Measurements from ENCODE around the gene MED26. TPM values are rescaled to one million over a fixed set of nuclear protein-coding genes. Genes with fewer than 3 reads are reported as not detected.
A peak's percentile ranks its signal among the peaks of the same experiment; 100 is the strongest.

Gene MED26
- total and polyA plus RNA-seq, 10 of the 15 experiments (the other 5 are each of a cell fraction or from before 2014, with no cell fraction given), result 1.1 to 21.4 (median 9.7) TPM

- RAD21 ChIA-PET (ENCODE audit: unreplicated experiment), result no interaction called here
- no peak for DNase-seq (ENCODE audit: low read depth, low spot score)
- no peak overlapping the region for H2AFZ ChIP-seq (ENCODE audit: control insufficient read depth, low read depth, low read length)
- H3K27ac ChIP-seq (ENCODE audit: control insufficient read depth, insufficient read depth), result no peak overlapping the region
- SMC1A ChIA-PET (ENCODE audit: uncharacterized antibody, unreplicated experiment), result no interaction called here
- intact Hi-C loops (cut with micrococcal nuclease; ENCODE audit: unreplicated experiment), result no loop called here
- 100% methylated on average over 10 of the region's 10 CpGs for WGBS (ENCODE audit: insufficient coverage, insufficient replicate concordance, low lambda C conversion rate, missing lambda C conversion rate)
- POLR2A ChIA-PET, result no interaction called here
- H3K4me1 ChIP-seq (ENCODE audit: control insufficient read depth, insufficient read depth, low read length), result no peaks in the 10 kb centered on the region
- no peak for FAIRE-seq
- no peaks in the 10 kb centered on the region; the same call in none of the 2 replicates for H3K79me2 ChIP-seq (ENCODE audit: control insufficient read depth, insufficient read depth, low read length)
- no peak overlapping the region for H3K4me2 ChIP-seq (ENCODE audit: control insufficient read depth, insufficient read depth)
- CTCF ChIA-PET, result no interaction called here
- H3K4me3 ChIP-seq, result no peak overlapping the region
- in situ Hi-C loops (cut with MboI), result no loop called here
- no peak overlapping the region for H3K9ac ChIP-seq (ENCODE audit: control insufficient read depth, insufficient read depth, low read length)
- ATAC-seq, result no peak
- H3K36me3 ChIP-seq (ENCODE audit: control insufficient read depth in 2 of 2, insufficient read depth in 2 of 2, low read length in 1 of 2), result peaks cover 5 to 43% of the 10 kb centered on the region in 2 experiments
- TF ChIP-seq ZBTB40 (IDR thresholded peaks at IDR 0.05; ENCODE audit: borderline replicate concordance), result 0 out of 2 replicates have a peak, but pooled peaks have one; percentile 45
- no peak for TF ChIP-seq SMAD5 (IDR thresholded peaks at IDR 0.05; ENCODE audit: low read depth)
- no peaks in the 10 kb centered on the region for H4K20me1 ChIP-seq (ENCODE audit: control insufficient read depth, insufficient read depth)
- BruUV-seq (replicated peaks), result no TSS peak
- no peaks in the 10 kb centered on the region for H3K9me3 ChIP-seq (replicated peaks; ENCODE audit: control insufficient read depth, insufficient read depth, low read length)
- H3K27me3 ChIP-seq (replicated peaks in 1 of 2; ENCODE audit: control insufficient read depth in 2 of 2, insufficient read depth in 2 of 2, low read length in 1 of 2), result no peaks in the 10 kb centered on the region
Measured at GRCh38 chr19:16641695-16642094, 13.7 kb upstream of the MED26 start.

GRCh38 chr19:16640951-16641350 is 12.9 kb upstream of the MED26 start:
- FAIRE-seq (no peak), ATAC-seq (no peak), DNase-seq (ENCODE audit: low read depth, low spot score) (no peak)
- Histone ChIP-seq H3K36me3 (ENCODE audit: control insufficient read depth in 2 of 2, insufficient read depth in 2 of 2, low read length in 1 of 2) (peaks cover 5 to 41% of the 10 kb centered on the region in 2 experiments), H3K9ac (ENCODE audit: control insufficient read depth, insufficient read depth, low read length) (no peak overlapping the region), H3K4me1 (ENCODE audit: control insufficient read depth, insufficient read depth, low read length) (no peaks in the 10 kb centered on the region), H3K79me2 (ENCODE audit: control insufficient read depth, insufficient read depth, low read length) (no peaks in the 10 kb centered on the region; the same call in none of the 2 replicates), H3K27ac (ENCODE audit: control insufficient read depth, insufficient read depth) (no peak overlapping the region), H3K4me2 (ENCODE audit: control insufficient read depth, insufficient read depth) (no peak overlapping the region), H2AFZ (ENCODE audit: control insufficient read depth, low read depth, low read length) (no peak overlapping the region), H3K4me3 (no peak overlapping the region), H4K20me1 (ENCODE audit: control insufficient read depth, insufficient read depth) (no peaks in the 10 kb centered on the region), H3K9me3 (replicated peaks; ENCODE audit: control insufficient read depth, insufficient read depth, low read length) (no peaks in the 10 kb centered on the region), H3K27me3 (replicated peaks in 1 of 2; ENCODE audit: control insufficient read depth in 2 of 2, insufficient read depth in 2 of 2, low read length in 1 of 2) (no peaks in the 10 kb centered on the region)
- ChIA-PET POLR2A (no interaction called here), CTCF (no interaction called here), RAD21 (ENCODE audit: unreplicated experiment) (no interaction called here), SMC1A (ENCODE audit: uncharacterized antibody, unreplicated experiment) (no interaction called here)
- in situ Hi-C loops (cut with MboI), result no loop called here
- intact Hi-C loops (cut with micrococcal nuclease; ENCODE audit: unreplicated experiment), result no loop called here
- 100% methylated on average over 1 of the region's 1 CpG for WGBS (ENCODE audit: insufficient coverage, insufficient replicate concordance, low lambda C conversion rate, missing lambda C conversion rate)
- BruUV-seq (replicated peaks), result no TSS peak
- TF ChIP-seq FOS (IDR thresholded peaks at IDR 0.05; ENCODE audit: borderline replicate concordance, extremely low read depth, insufficient read length), result no peak
- TF ChIP-seq ZNF592 (IDR thresholded peaks at IDR 0.05), result no peak
- TF ChIP-seq SKIL (IDR thresholded peaks at IDR 0.05; ENCODE audit: low read depth, poor library complexity, severe bottlenecking), result no peak
- TF ChIP-seq EZH2 (IDR thresholded peaks at IDR 0.05; ENCODE audit: borderline replicate concordance, control insufficient read depth, low read depth, low read length), result no peak

Data from GM12878 (cell line).